Mesodermal cell (in vitro differentiated cells): ENCODE results near the gene ALG1L2.
"Not testable (repeated sequence)": the region's sequence is repeated elsewhere in the genome, so short reads cannot be mapped to it uniquely, and the experiment has no call there.

Experiments used
- H3K27ac ChIP-seq: 2 replicates; pipeline ENCODE4 v1.7.0; 2013; ENCODE audit warnings: mild to moderate bottlenecking, low read depth, low read length, moderate library complexity; ENCODE audit not compliant: severe bottlenecking
- H3K36me3 ChIP-seq: 2 replicates; pipeline ENCODE4 v1.7.1; 2013; ENCODE audit warnings: mild to moderate bottlenecking, low read length, moderate library complexity; ENCODE audit not compliant: control insufficient read depth, insufficient read depth
- H3K4me1 ChIP-seq: one replicate; pipeline ENCODE4 v1.7.1; 2013; ENCODE audit warnings: mild to moderate bottlenecking, low read length; ENCODE audit not compliant: insufficient read depth, control insufficient read depth, poor library complexity, severe bottlenecking
- H3K4me3 ChIP-seq: 2 replicates; pipeline ENCODE4 v1.7.0; 2013; ENCODE audit warnings: low read length, control low read depth, mild to moderate bottlenecking; ENCODE audit not compliant: insufficient read depth, poor library complexity, severe bottlenecking; ENCODE audit errors: extremely low read depth
- H3K9me3 ChIP-seq: 2 replicates; pipeline ENCODE4 v1.7.1; 2013; ENCODE audit warnings: mild to moderate bottlenecking, low read length, moderate library complexity; ENCODE audit not compliant: control insufficient read depth
- WGBS, 2 experiments: methylation state at CpG; one replicate each; pipeline ENCODE4 v1.1.5; 2013; ENCODE audit warnings: missing lambda C conversion rate in 2 of 2; ENCODE audit not compliant: insufficient coverage in 2 of 2; 5-methylcytosine and 5-hydroxymethylcytosine counted together

Gene ALG1L2

GRCh38 chr3:130111185-130111864 is 29.7 kb downstream of the ALG1L2 start:
- Histone ChIP-seq H3K36me3 (peaks cover 5% of the 10 kb centered on the region), H3K4me3 (peak overlapping the region; percentile 66), H3K4me1 (no peaks in the 10 kb centered on the region), H3K27ac (peak overlapping the region; percentile 74), H3K9me3 (no peaks in the 10 kb centered on the region)
- 0% methylated on average over 36 to 46 of the region's 54 CpGs for WGBS, 2 experiments

GRCh38 chr3:130111865-130112747 is 30.5 kb downstream of the ALG1L2 start:
- not testable (repeated sequence) for H3K36me3 ChIP-seq, H3K9me3 ChIP-seq, H3K4me1 ChIP-seq
- Histone ChIP-seq H3K4me3 (peak overlapping the region; percentile 66), H3K27ac (peak overlapping the region; percentile 69)
- WGBS, 2 experiments = 1 to 3% methylated on average over 16 to 24 of the region's 63 CpGs

GRCh38 chr3:130112748-130113073 is 31.1 kb downstream of the ALG1L2 start:
- H3K9me3 ChIP-seq, H3K36me3 ChIP-seq, H3K4me1 ChIP-seq: not testable (repeated sequence)
- peak overlapping the region; percentile 69 for H3K27ac ChIP-seq
- peak overlapping the region; percentile 66 for H3K4me3 ChIP-seq
- 0 to 7% methylated on average over 2 to 4 of the region's 7 CpGs for WGBS, 2 experiments

GRCh38 chr3:130115400-130115799 is 33.8 kb downstream of the ALG1L2 start:
- not testable (repeated sequence) for H3K4me3 ChIP-seq, H3K9me3 ChIP-seq, H3K4me1 ChIP-seq, H3K27ac ChIP-seq, H3K36me3 ChIP-seq
- 88 to 89% methylated on average over 1 of the region's 2 CpGs for WGBS, 2 experiments

- Histone ChIP-seq H3K4me1 (no peaks in the 10 kb centered on the region), H3K27ac (no peak overlapping the region), H3K4me3 (no peak overlapping the region), H3K9me3 (no peaks in the 10 kb centered on the region), H3K36me3 (no peaks in the 10 kb centered on the region)
Measured at GRCh38 chr3:130117933-130118332, 36.3 kb downstream of the ALG1L2 start.

- H3K4me3 ChIP-seq, H3K27ac ChIP-seq, H3K9me3 ChIP-seq, H3K4me1 ChIP-seq, H3K36me3 ChIP-seq: not testable (repeated sequence)
- WGBS, 2 experiments = 89 to 97% methylated on average over 4 to 6 of the region's 9 CpGs
Measured at GRCh38 chr3:130119824-130120223, 38.2 kb downstream of the ALG1L2 start.

- H3K36me3 ChIP-seq, H3K4me1 ChIP-seq, H3K27ac ChIP-seq, H3K4me3 ChIP-seq, H3K9me3 ChIP-seq: not testable (repeated sequence)
- WGBS, 2 experiments = 100% methylated on average over 1 of the region's 3 CpGs
Measured at GRCh38 chr3:130120291-130120690, 38.7 kb downstream of the ALG1L2 start.

GRCh38 chr3:130122891-130123775 is 41.5 kb downstream of the ALG1L2 start:
- H3K9me3 ChIP-seq, H3K27ac ChIP-seq, H3K4me1 ChIP-seq, H3K36me3 ChIP-seq, H3K4me3 ChIP-seq: not testable (repeated sequence)
- 86 to 94% methylated on average over 10 to 12 of the region's 17 CpGs for WGBS, 2 experiments

- not testable (repeated sequence) for H3K27ac ChIP-seq, H3K36me3 ChIP-seq, H3K4me3 ChIP-seq, H3K9me3 ChIP-seq, H3K4me1 ChIP-seq
- 60 to 82% methylated on average over 1 to 2 of the region's 2 CpGs for WGBS, 2 experiments
Measured at GRCh38 chr3:130125406-130125805, 43.8 kb downstream of the ALG1L2 start.

GRCh38 chr3:130136337-130136736 is 54.7 kb downstream of the ALG1L2 start:
- not testable (repeated sequence) for H3K27ac ChIP-seq, H3K36me3 ChIP-seq, H3K9me3 ChIP-seq, H3K4me3 ChIP-seq, H3K4me1 ChIP-seq
- WGBS, 2 experiments = 60 to 64% methylated on average over 3 to 5 of the region's 7 CpGs
